A172 (cell line): ENCODE measurements around the gene DOCK9. TPM values are rescaled to one million over a fixed set of nuclear protein-coding genes. Genes with fewer than 3 reads are reported as not detected.
"Not testable (repeated sequence)": the region's sequence is repeated elsewhere in the genome, so short reads cannot be mapped to it uniquely, and the experiment has no call there.

Experiments
- DNase-seq: peaks from one replicate; pipeline ENCODE4 v3.0.0-alpha.2; 2015; ENCODE audit warnings: low spot score
- total RNA-seq: library from RNA; depleted of rRNA; stranded (reverse); fragments of >200 nt; shearing (Covaris generic); gene quantifications from 2 replicates; pipeline ENCODE4 v1.2.3, GENCODE V29; 2014

DOCK9 gene
- total RNA-seq, 1 experiment from 2014 or later = 153 TPM

- no peak for DNase-seq
Observed at GRCh38 chr13:98916403-98916802, 61.5 kb downstream of the DOCK9 start.

GRCh38 chr13:98915981-98916380 lies 61.9 kb downstream of the DOCK9 start:
- no peak for DNase-seq

- DNase-seq = no peak
Observed at GRCh38 chr13:98915563-98915962, 62.3 kb downstream of the DOCK9 start.

GRCh38 chr13:98913741-98914140 lies 64.1 kb downstream of the DOCK9 start:
- no peak for DNase-seq

GRCh38 chr13:98912846-98913245 lies 65.0 kb downstream of the DOCK9 start:
- DNase-seq = no peak

- DNase-seq = peak; percentile 80
Observed at GRCh38 chr13:98910501-98910951, 67.3 kb downstream of the DOCK9 start.

- DNase-seq = peak; percentile 46
Observed at GRCh38 chr13:98909016-98909415, 68.8 kb downstream of the DOCK9 start.

- DNase-seq = no peak
Observed at GRCh38 chr13:98906746-98907502, 70.9 kb downstream of the DOCK9 start.

- no peak for DNase-seq
Observed at GRCh38 chr13:98905199-98905598, 72.7 kb downstream of the DOCK9 start.

- DNase-seq = peak; percentile 21
Observed at GRCh38 chr13:98900442-98900841, 77.4 kb downstream of the DOCK9 start.

GRCh38 chr13:98897706-98898105 lies 80.2 kb downstream of the DOCK9 start:
- DNase-seq = no peak

GRCh38 chr13:98896868-98897144 lies 81.1 kb downstream of the DOCK9 start:
- no peak for DNase-seq

- DNase-seq = no peak
Observed at GRCh38 chr13:98896083-98896867, 81.6 kb downstream of the DOCK9 start.

GRCh38 chr13:98894814-98895213 lies 83.0 kb downstream of the DOCK9 start:
- not testable (repeated sequence) for DNase-seq

GRCh38 chr13:98893371-98893770 lies 84.5 kb downstream of the DOCK9 start:
- no peak for DNase-seq

- DNase-seq = no peak
Observed at GRCh38 chr13:98892821-98893220, 85.0 kb downstream of the DOCK9 start.

GRCh38 chr13:98892077-98892476 lies 85.8 kb downstream of the DOCK9 start:
- no peak for DNase-seq

- no peak for DNase-seq
Observed at GRCh38 chr13:98890925-98891324, 86.9 kb downstream of the DOCK9 start.

GRCh38 chr13:98890186-98890585 lies 87.7 kb downstream of the DOCK9 start:
- peak; percentile 86 for DNase-seq

- DNase-seq = no peak
Observed at GRCh38 chr13:98889419-98890085, 88.3 kb downstream of the DOCK9 start.

GRCh38 chr13:98888890-98889279 lies 89.0 kb downstream of the DOCK9 start:
- no peak for DNase-seq

GRCh38 chr13:98888222-98888889 lies 89.5 kb downstream of the DOCK9 start:
- DNase-seq = no peak
